ENCODE results near the gene USP36.

- no peak for TF ChIP-seq GATA3 (IDR thresholded peaks at IDR 0.05; ENCODE audit: low read depth, low read length)
- TF ChIP-seq GATA2 (IDR thresholded peaks at IDR 0.05; ENCODE audit: low read depth, low read length): no peak
Measured at GRCh38 chr17:78789663-78790181, 50.9 kb downstream of the USP36 start.

Measured in SH-SY5Y (cell line).